H1 (cell line): ENCODE measurements around the gene FAM169A. TPM values are rescaled to one million over a fixed set of nuclear protein-coding genes. Genes with fewer than 3 reads are reported as not detected.
A peak's percentile ranks its signal among the peaks of the same experiment; 100 is the strongest.

Experiments used
- CTCF ChIA-PET: fragments of 300-600 bp; sonication (Branson Sonifier 250); formaldehyde crosslinking; loops from one replicate; lab custom pipeline; 2021; ENCODE audit not compliant: partially characterized antibody; lab: Charles Lee
- POLR2A ChIA-PET: fragments of 300-600 bp; sonication (Branson Sonifier 250); formaldehyde crosslinking; loops from one replicate; lab custom pipeline; 2021; ENCODE audit warnings: inconsistent platforms; ENCODE audit not compliant: partially characterized antibody; lab: Charles Lee
- DNase-seq, 2 experiments: peaks; one replicate each; pipeline versions ENCODE4 v3.0.0 to v3.0.0-alpha.2; 2010 to 2022; ENCODE audit warnings: low spot score in 2 of 2, low read depth in 1 of 2, mixed read lengths in 1 of 2
- FAIRE-seq: peaks from 2 replicates; lab custom pipeline; 2011; peaks lifted over from hg19 to GRCh38; lab: Jason Lieb, UNC
- H2AFZ ChIP-seq: 2 replicates; pipeline ENCODE4 v1.8.1; 2012; ENCODE audit warnings: low read length, inconsistent platforms
- H2AK5ac ChIP-seq: 2 replicates; pipeline ENCODE4 v1.6.1; 2013; ENCODE audit warnings: low read depth, low read length
- H2BK120ac ChIP-seq: replicated peaks from 2 replicates; pipeline ENCODE3; 2013; ENCODE audit warnings: low read depth, low read length, inconsistent platforms
- H2BK12ac ChIP-seq: 2 replicates; pipeline ENCODE4 v1.6.1; 2013; ENCODE audit warnings: low read depth, low read length
- H2BK15ac ChIP-seq: 2 replicates; pipeline ENCODE4 v1.6.1; 2013; ENCODE audit warnings: low read length
- H2BK20ac ChIP-seq: 2 replicates; pipeline ENCODE4 v1.6.1; 2013; ENCODE audit warnings: low read length
- H2BK5ac ChIP-seq: 2 replicates; pipeline ENCODE4 v1.6.1; 2013; ENCODE audit warnings: low read depth, low read length
- H3K14ac ChIP-seq: 2 replicates; pipeline ENCODE4 v1.6.1; 2013; ENCODE audit warnings: inconsistent platforms; ENCODE audit not compliant: insufficient read length
- H3K18ac ChIP-seq: 2 replicates; pipeline ENCODE4 v1.6.1; 2013; ENCODE audit warnings: low read length; ENCODE audit errors: extremely low read depth
- H3K23ac ChIP-seq: 2 replicates; pipeline ENCODE4 v1.6.1; 2013; ENCODE audit warnings: inconsistent platforms; ENCODE audit not compliant: insufficient read length
- H3K23me2 ChIP-seq: 2 replicates; pipeline ENCODE4 v1.6.1; 2013; ENCODE audit warnings: low read depth, low read length
- H3K27ac ChIP-seq: 2 replicates; pipeline ENCODE4 v1.6.1; 2011; ENCODE audit warnings: low read depth, low read length, inconsistent platforms
- H3K27me3 ChIP-seq, 4 experiments: replicated peaks in 1 of 4; 1 replicate in 1 of 4; 2 replicates in 3 of 4; pipeline versions ENCODE4 v1.6.1 to v1.8.1; 2011 to 2013; ENCODE audit warnings: low read length in 3 of 4, mild to moderate bottlenecking in 3 of 4, inconsistent platforms in 2 of 4, mixed read lengths in 2 of 4, moderate library complexity in 1 of 4; ENCODE audit not compliant: control insufficient read depth in 3 of 4, insufficient read depth in 3 of 4; ENCODE audit errors: extremely low read depth in 1 of 4
- H3K36me3 ChIP-seq, 4 experiments: 2 replicates each; pipeline versions ENCODE4 v1.6.1 to v1.8.1; 2011 to 2013; ENCODE audit warnings: mild to moderate bottlenecking in 4 of 4, low read length in 3 of 4, moderate library complexity in 2 of 4, control low read depth in 1 of 4, inconsistent platforms in 1 of 4; ENCODE audit not compliant: insufficient read depth in 4 of 4, control insufficient read depth in 2 of 4
- H3K4ac ChIP-seq: replicated peaks from 2 replicates; pipeline ENCODE3; 2013; ENCODE audit warnings: low read length, low read depth, mixed read lengths, inconsistent platforms; ENCODE audit not compliant: insufficient read length
- H3K4me1 ChIP-seq, 4 experiments: replicated peaks in 1 of 4; 1 replicate in 1 of 4; 2 replicates in 3 of 4; pipeline versions ENCODE4 v1.6.1 to v1.8.1; 2011 to 2013; ENCODE audit warnings: low read length in 3 of 4, inconsistent platforms in 2 of 4, mixed read lengths in 1 of 4; ENCODE audit not compliant: insufficient read depth in 4 of 4, control insufficient read depth in 3 of 4
- H3K4me2 ChIP-seq, 2 experiments: 2 replicates each; pipeline versions ENCODE4 v1.6.1 to v1.8.1; 2011 to 2013; ENCODE audit warnings: low read depth in 2 of 2, low read length in 2 of 2, control low read depth in 1 of 2, inconsistent platforms in 1 of 2, mild to moderate bottlenecking in 1 of 2; ENCODE audit not compliant: insufficient read depth in 1 of 2
- H3K4me3 ChIP-seq, 4 experiments: fragments of 200-600, 300-600 bp in 1 of 4; sonication (generic), shearing (Covaris generic), sonication (Bioruptor Twin) in 1 of 4; 2 replicates each; pipeline versions ENCODE4 v1.5.1 to v1.8.1; 2011 to 2016; ENCODE audit warnings: low read length in 4 of 4, low read depth in 3 of 4, control low read depth in 2 of 4, inconsistent platforms in 2 of 4, mild to moderate bottlenecking in 2 of 4, mixed read lengths in 1 of 4, moderate library complexity in 1 of 4; ENCODE audit not compliant: insufficient read depth in 2 of 4; ENCODE audit errors: extremely low read depth in 1 of 4
- H3K56ac ChIP-seq: replicated peaks from 2 replicates; pipeline ENCODE3; 2013; ENCODE audit warnings: low read depth, mild to moderate bottlenecking, mixed read lengths, low read length, inconsistent platforms; ENCODE audit not compliant: insufficient read length
- H3K79me1 ChIP-seq: 2 replicates; pipeline ENCODE4 v1.6.1; 2013; ENCODE audit warnings: low read depth, low read length, control low read depth
- H3K79me2 ChIP-seq, 2 experiments: 2 replicates each; pipeline versions ENCODE4 v1.6.1 to v1.8.1; 2012 to 2013; ENCODE audit warnings: low read length in 2 of 2, mild to moderate bottlenecking in 2 of 2, inconsistent platforms in 1 of 2; ENCODE audit not compliant: insufficient read depth in 2 of 2, control insufficient read depth in 1 of 2
- H3K9ac ChIP-seq, 4 experiments: replicated peaks in 1 of 4; 1 replicate in 1 of 4; 2 replicates in 3 of 4; pipeline versions ENCODE4 v1.6.1 to v1.8.1; 2011 to 2013; ENCODE audit warnings: low read depth in 3 of 4, low read length in 3 of 4, control low read depth in 2 of 4, mild to moderate bottlenecking in 2 of 4, moderate library complexity in 2 of 4, inconsistent platforms in 1 of 4; ENCODE audit errors: extremely low read depth in 1 of 4
- H3K9me3 ChIP-seq, 2 experiments: 2 replicates each; pipeline versions ENCODE4 v1.6.1 to v1.8.1; 2012 to 2013; ENCODE audit warnings: mild to moderate bottlenecking in 2 of 2, moderate library complexity in 2 of 2, control low read depth in 1 of 2, inconsistent platforms in 1 of 2, low read depth in 1 of 2, low read length in 1 of 2, mixed read lengths in 1 of 2; ENCODE audit not compliant: insufficient read depth in 2 of 2
- H4K20me1 ChIP-seq, 2 experiments: replicated peaks in 1 of 2; 2 replicates each; pipeline versions ENCODE3 to v1.8.1; 2011 to 2013; ENCODE audit warnings: inconsistent platforms in 2 of 2, low read length in 2 of 2, mild to moderate bottlenecking in 1 of 2; ENCODE audit not compliant: insufficient read depth in 2 of 2, control insufficient read depth in 1 of 2
- H4K5ac ChIP-seq: 2 replicates; pipeline ENCODE4 v1.6.1; 2013; ENCODE audit warnings: low read length, low read depth, mixed read lengths, inconsistent platforms; ENCODE audit not compliant: insufficient read length
- H4K8ac ChIP-seq: 2 replicates; pipeline ENCODE4 v1.8.0; 2013; ENCODE audit warnings: mild to moderate bottlenecking, moderate library complexity, low read length, inconsistent platforms; ENCODE audit not compliant: insufficient read depth; ENCODE audit errors: extremely low read depth
- H4K91ac ChIP-seq: replicated peaks from 2 replicates; pipeline ENCODE3; 2013; ENCODE audit warnings: low read length, mixed read lengths, inconsistent platforms; ENCODE audit not compliant: insufficient read length
- BACH1 ChIP-seq: IDR thresholded peaks from 2 replicates; pipeline ENCODE4 v1.6.1; 2012; ENCODE audit warnings: low read length, improper control_type of control experiment
- CBX5 ChIP-seq: fragments of 300-800, 300-1000 bp; sonication (generic); IDR thresholded peaks from 2 replicates; pipeline ENCODE4 v1.7.1; 2016; ENCODE audit warnings: antibody characterized with exemption, low read length, low read depth
- CREB1 ChIP-seq: IDR thresholded peaks from 2 replicates; pipeline ENCODE4 v1.6.1; 2012; ENCODE audit warnings: inconsistent platforms
- RBBP5 ChIP-seq: IDR thresholded peaks from 2 replicates; pipeline ENCODE4 v1.7.1; 2012; ENCODE audit warnings: low read depth, mild to moderate bottlenecking, inconsistent platforms, low read length, moderate library complexity, borderline replicate concordance
- SAP30 ChIP-seq: fragments of 300-600 bp; sonication (generic); IDR thresholded peaks from 2 replicates; pipeline ENCODE4 v1.7.1; 2012; ENCODE audit warnings: low read length, moderate library complexity, mild to moderate bottlenecking, inconsistent platforms; ENCODE audit not compliant: insufficient read depth, insufficient replicate concordance
- WGBS, 2 experiments: shearing (Covaris generic) in 1 of 2; methylation state at CpG; one replicate each; pipeline versions ENCODE4 v1.1.6 to v1.1.7; 2013 to 2015; ENCODE audit warnings: low lambda C conversion rate in 2 of 2, mixed read lengths in 2 of 2, inconsistent platforms in 1 of 2, low coverage in 1 of 2, missing lambda C conversion rate in 1 of 2; ENCODE audit not compliant: insufficient replicate concordance in 2 of 2, insufficient coverage in 1 of 2, insufficient read length in 1 of 2; ENCODE audit errors: extremely low coverage in 1 of 2, missing lambda C conversion rate in 1 of 2; 5-methylcytosine and 5-hydroxymethylcytosine counted together
- polyA plus RNA-seq, 7 experiments: library from polyadenylated mRNA; depleted of rRNA in 3 of 7; stranded (reverse) in 5 of 7; unstranded in 2 of 7; fragments of >200 nt in 5 of 7; fragments of 200-250 nt in 2 of 7; gene quantifications; 1 replicate in 5 of 7; 2 replicates in 1 of 7; 4 replicates in 1 of 7; pipeline versions ENCODE4 v1.2.1 to v1.2.3, GENCODE V29; 2011 to 2013; ENCODE audit warnings: missing spikeins in 2 of 7, mixed read lengths in 2 of 7
- total RNA-seq: library from RNA; stranded (reverse); fragmentation: NEBNext Ultra II Directional; extraction: Animal tissue kit (Norgen Biotek cat#: 25700); gene quantifications from 2 replicates; pipeline ENCODE4 v1.2.1, GENCODE V29; 2021

Gene FAM169A
- total and polyA plus RNA-seq, 2 of the 8 experiments (the other 6 are each of a cell fraction or from before 2014, with no cell fraction given), result 12.6 to 83.1 TPM

DNA sequence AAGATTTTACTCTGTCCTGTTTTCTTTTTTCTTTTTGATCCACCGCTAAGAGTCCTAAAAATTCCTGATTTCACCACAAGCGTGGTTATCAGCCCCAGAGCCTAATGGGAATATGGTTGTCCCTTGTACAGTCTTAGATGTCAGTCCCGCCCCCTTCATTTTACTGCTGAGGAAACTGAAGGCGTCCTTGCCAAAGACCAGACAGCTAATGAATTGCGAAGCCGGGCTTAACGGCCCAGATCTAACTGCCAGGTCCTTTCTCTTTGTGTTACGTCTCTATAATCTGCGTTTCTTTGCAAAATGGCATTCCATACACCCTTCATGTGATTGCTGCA lies 98.6 kb downstream of the FAM169A start:
- 6% methylated on average over 9 of the region's 9 CpGs; no CpG with 5 or more reads in 1 of the 2 experiments for WGBS, 2 experiments
- H2BK15ac ChIP-seq, result no peak overlapping the region
- no peak overlapping the region for H3K23ac ChIP-seq
- H3K56ac ChIP-seq, result no peak overlapping the region
- ChIA-PET POLR2A (interaction anchor here (1.2 to 1.5 kb wide), 3 partner anchors 8 to 99 kb away, joined by 4 to 8 read pairs (median 7); partner anchors contain the start of gene FAM169A), CTCF (interaction anchor here (1.9 to 2.7 kb wide), 2 partner anchors 9 to 136 kb away, joined by 6 to 10 read pairs; no protein-coding TSS in a partner anchor)
- H3K4me1 ChIP-seq, result peaks cover 0 to 4% (median 2%) of the 10 kb centered on the region in 4 experiments; a peak in 2 of 7 replicates
- H3K27me3 ChIP-seq, result no peaks in the 10 kb centered on the region
- H4K5ac ChIP-seq, result no peak overlapping the region
- H3K23me2 ChIP-seq, result no peaks in the 10 kb centered on the region; the same call in 1 of the 2 replicates
- H2BK5ac ChIP-seq, result no peak overlapping the region
- H2AFZ ChIP-seq, result peak overlapping the region; percentile 95
- H4K8ac ChIP-seq, result no peak overlapping the region
- no peaks in the 10 kb centered on the region for H3K9me3 ChIP-seq
- H4K20me1 ChIP-seq, result peaks cover 0 to 3% of the 10 kb centered on the region in 2 experiments
- H3K36me3 ChIP-seq, result peaks cover under 1 to 30% (median 17%) of the 10 kb centered on the region in 4 experiments; a peak in 6 of 8 replicates
- H2BK12ac ChIP-seq, result no peak overlapping the region
- H3K79me1 ChIP-seq, result peaks cover 3% of the 10 kb centered on the region; the same call in 1 of the 2 replicates
- H3K4me2 ChIP-seq, result peak overlapping the region; percentile 84 to 97
- no peak overlapping the region for H4K91ac ChIP-seq
- no peak overlapping the region for H2BK120ac ChIP-seq
- no peak overlapping the region for H2AK5ac ChIP-seq
- H3K79me2 ChIP-seq, result peaks cover 12 to 45% of the 10 kb centered on the region in 2 experiments
- DNase-seq (no peak), FAIRE-seq (no peak)
- H3K4ac ChIP-seq, result no peak overlapping the region
- H3K14ac ChIP-seq, result no peak overlapping the region
- H3K27ac ChIP-seq, result peak overlapping the region; percentile 31; the same call in 1 of the 2 replicates
- H3K9ac ChIP-seq, result peak overlapping the region; percentile 54 to 73 (median 70)
- TF ChIP-seq CREB1 (no peak), BACH1 (no peak), RBBP5 (no peak), CBX5 (no peak), SAP30 (peak; percentile 58)
- H3K18ac ChIP-seq, result no peak overlapping the region
- H3K4me3 ChIP-seq, result peak overlapping the region; percentile 86 to 100 (median 93)
- H2BK20ac ChIP-seq, result no peak overlapping the region
